GM18498 (cell line): ENCODE results near the gene ADAMTS18.

Source experiments
- ATAC-seq: cut with Tn5 transposase; IDR thresholded peaks from one replicate; pipeline ENCODE4 v1.9.1; 2021; ENCODE audit warnings: mild to moderate bottlenecking, moderate library complexity; ENCODE audit not compliant: unreplicated experiment

The ADAMTS18 gene

GRCh38 chr16:77435272-77435820 lies 512 bp upstream of the ADAMTS18 start:
- ATAC-seq: no peak

- ATAC-seq: no peak
Observed at GRCh38 chr16:77434022-77434529, 758 bp downstream of the ADAMTS18 start.

GRCh38 chr16:77433146-77433545 lies 1.7 kb downstream of the ADAMTS18 start:
- ATAC-seq: no peak

- no peak for ATAC-seq
Observed at GRCh38 chr16:77432264-77432663, 2.6 kb downstream of the ADAMTS18 start.

- no peak for ATAC-seq
Observed at GRCh38 chr16:77430787-77431585, 3.8 kb downstream of the ADAMTS18 start.

GRCh38 chr16:77430360-77430759 lies 4.5 kb downstream of the ADAMTS18 start:
- ATAC-seq: no peak

- ATAC-seq: no peak
Observed at GRCh38 chr16:77424871-77425604, 9.8 kb downstream of the ADAMTS18 start.

GRCh38 chr16:77422196-77422784 lies 12.5 kb downstream of the ADAMTS18 start:
- no peak for ATAC-seq

GRCh38 chr16:77416939-77417480 lies 17.8 kb downstream of the ADAMTS18 start:
- ATAC-seq: no peak

GRCh38 chr16:77414752-77415231 lies 20.0 kb downstream of the ADAMTS18 start:
- ATAC-seq: no peak

GRCh38 chr16:77410449-77410848 lies 24.4 kb downstream of the ADAMTS18 start:
- ATAC-seq: no peak

- no peak for ATAC-seq
Observed at GRCh38 chr16:77409311-77409710, 25.5 kb downstream of the ADAMTS18 start.

GRCh38 chr16:77408607-77409006 lies 26.2 kb downstream of the ADAMTS18 start:
- ATAC-seq: no peak

- no peak for ATAC-seq
Observed at GRCh38 chr16:77406680-77407079, 28.2 kb downstream of the ADAMTS18 start.

- ATAC-seq: no peak
Observed at GRCh38 chr16:77404775-77405174, 30.1 kb downstream of the ADAMTS18 start.

- ATAC-seq: no peak
Observed at GRCh38 chr16:77403732-77404131, 31.1 kb downstream of the ADAMTS18 start.

GRCh38 chr16:77402672-77403071 lies 32.2 kb downstream of the ADAMTS18 start:
- ATAC-seq: no peak

GRCh38 chr16:77402118-77402517 lies 32.7 kb downstream of the ADAMTS18 start:
- ATAC-seq: no peak

GRCh38 chr16:77399546-77399945 lies 35.3 kb downstream of the ADAMTS18 start:
- ATAC-seq: no peak

GRCh38 chr16:77399066-77399465 lies 35.8 kb downstream of the ADAMTS18 start:
- ATAC-seq: no peak

GRCh38 chr16:77398495-77398894 lies 36.3 kb downstream of the ADAMTS18 start:
- no peak for ATAC-seq
